OCI-LY1 (cell line): Measurements from ENCODE around the gene MTM1.

Source experiments
- CTCF ChIP-seq: fragments of 200-600 bp; sonication (generic), shearing (Covaris generic); IDR thresholded peaks from 2 replicates; pipeline ENCODE4 v1.5.1; 2017; ENCODE audit warnings: mild to moderate bottlenecking, antibody characterized with exemption, low read length, moderate library complexity, mixed read lengths
- EZH2 ChIP-seq: fragments of 200-600 bp; sonication (generic), shearing (Covaris generic); IDR thresholded peaks from 2 replicates; pipeline ENCODE4 v1.8.0; 2017; ENCODE audit warnings: borderline replicate concordance, mixed run types, mild to moderate bottlenecking, antibody characterized with exemption, low read length, moderate library complexity, mixed read lengths

DNA sequence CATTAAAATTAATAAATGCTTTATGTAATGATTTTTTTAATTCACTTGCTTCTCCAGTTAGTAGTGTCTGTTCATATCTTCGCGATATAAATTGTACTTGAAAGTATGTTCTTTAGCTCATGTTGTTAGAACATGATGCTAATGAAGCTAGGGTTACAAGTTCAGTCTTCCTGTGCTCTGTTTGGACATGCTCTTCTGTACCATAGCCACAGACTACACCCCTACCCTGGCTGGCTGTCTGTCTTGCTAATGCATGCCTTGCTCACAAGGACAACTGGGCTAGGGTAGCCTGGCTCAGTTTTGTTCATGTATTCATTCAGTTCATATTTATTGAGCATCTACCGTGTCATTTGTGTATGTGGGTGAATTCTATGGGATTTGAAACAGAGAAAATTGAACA, 74.0 kb downstream of the MTM1 start:
- no peak for TF ChIP-seq CTCF
- TF ChIP-seq EZH2, result no peak
